Endothelial cell of umbilical vein (primary cell): ENCODE data around the gene RBKS. TPM values are rescaled to one million over a fixed set of nuclear protein-coding genes. Genes with fewer than 3 reads are reported as not detected.

Experiments
- BruUV-seq: library from RNA; stranded (reverse); fragments of 400-500 nt; replicated peaks from 2 replicates; lab custom pipeline; 2021; lab: Mats Ljungman, UMichigan
- CTCF ChIA-PET: fragments of 300-600, 350-600 bp; sonication (Branson Sonifier 250); formaldehyde crosslinking; loops from one replicate; lab custom pipeline; 2021; ENCODE audit warnings: antibody characterized with exemption, inconsistent platforms; lab: Charles Lee
- POLR2A ChIA-PET: fragments of 300-600, 350-600 bp; sonication (Branson Sonifier 250); formaldehyde crosslinking; loops from one replicate; lab custom pipeline; 2021; ENCODE audit warnings: antibody characterized with exemption, inconsistent platforms; lab: Charles Lee
- DNase-seq: peaks from one replicate; pipeline ENCODE4 v3.0.0-alpha.2; 2011; ENCODE audit warnings: low read depth, low spot score
- FAIRE-seq: peaks from 2 replicates; lab custom pipeline; 2011; peaks lifted over from hg19 to GRCh38; lab: Jason Lieb, UNC
- H2AFZ ChIP-seq: 2 replicates; pipeline ENCODE4 v1.6.0; 2012; ENCODE audit warnings: low read depth, low read length, control low read depth, inconsistent platforms
- H3K27ac ChIP-seq: 2 replicates; pipeline ENCODE4 v1.5.1; 2011; ENCODE audit warnings: low read depth, mild to moderate bottlenecking, control low read depth, low read length, moderate library complexity; ENCODE audit not compliant: insufficient read depth
- H3K27me3 ChIP-seq, 2 experiments: 2 replicates each; pipeline versions ENCODE4 v1.6.0 to v1.6.1; 2011; ENCODE audit warnings: low read length in 2 of 2, mixed read lengths in 1 of 2; ENCODE audit not compliant: control insufficient read depth in 2 of 2, insufficient read depth in 2 of 2
- H3K36me3 ChIP-seq, 2 experiments: 2 replicates in 1 of 2; 3 replicates in 1 of 2; pipeline ENCODE4 v1.5.1; 2011; ENCODE audit warnings: low read length in 2 of 2, mild to moderate bottlenecking in 1 of 2, moderate library complexity in 1 of 2; ENCODE audit not compliant: control insufficient read depth in 2 of 2, insufficient read depth in 2 of 2; ENCODE audit errors: extremely low read depth in 1 of 2
- H3K4me1 ChIP-seq: 3 replicates; pipeline ENCODE4 v1.5.1; 2011; ENCODE audit warnings: mild to moderate bottlenecking, low read length; ENCODE audit not compliant: control insufficient read depth, insufficient read depth; ENCODE audit errors: extremely low read depth
- H3K4me2 ChIP-seq: 2 replicates; pipeline ENCODE4 v1.6.1; 2011; ENCODE audit warnings: low read length, control low read depth, mixed read lengths; ENCODE audit not compliant: insufficient read depth
- H3K4me3 ChIP-seq, 3 experiments: fragments of 200-600 bp in 1 of 3; sonication (generic), shearing (Covaris generic) in 1 of 3; replicated peaks in 1 of 3; 2 replicates each; pipeline ENCODE4 v1.5.1; 2011 to 2016; ENCODE audit warnings: control low read depth in 3 of 3, low read length in 3 of 3, mild to moderate bottlenecking in 2 of 3, inconsistent platforms in 1 of 3, low read depth in 1 of 3, moderate library complexity in 1 of 3; ENCODE audit not compliant: insufficient read depth in 1 of 3
- H3K79me2 ChIP-seq: 2 replicates; pipeline ENCODE4 v1.6.0; 2012; ENCODE audit warnings: low read length, inconsistent platforms; ENCODE audit not compliant: control insufficient read depth, insufficient read depth
- H3K9ac ChIP-seq: replicated peaks from 2 replicates; pipeline ENCODE3; 2011; ENCODE audit warnings: low read length, control low read depth; ENCODE audit not compliant: insufficient read depth; ENCODE audit errors: extremely low read depth
- H3K9me1 ChIP-seq: replicated peaks from 3 replicates; pipeline ENCODE4 v1.6.0; 2011; ENCODE audit warnings: mild to moderate bottlenecking, low read length; ENCODE audit not compliant: control insufficient read depth, insufficient read depth; ENCODE audit errors: extremely low read depth
- H3K9me3 ChIP-seq: replicated peaks from 2 replicates; pipeline ENCODE4 v1.5.1; 2012; ENCODE audit warnings: low read length, inconsistent platforms; ENCODE audit not compliant: control insufficient read depth, insufficient read depth
- H4K20me1 ChIP-seq: replicated peaks from 2 replicates; pipeline ENCODE3; 2011; ENCODE audit warnings: mild to moderate bottlenecking, low read length; ENCODE audit not compliant: control insufficient read depth, insufficient read depth; ENCODE audit errors: extremely low read depth
- CTCF ChIP-seq, 2 donors: IDR thresholded peaks; 1 replicate in 1 of 2; 2 replicates in 1 of 2; pipeline ENCODE4 v1.5.1; 2011; ENCODE audit warnings: low read length in 2 of 2, mild to moderate bottlenecking in 2 of 2, moderate library complexity in 2 of 2, control low read depth in 1 of 2, inconsistent platforms in 1 of 2, low read depth in 1 of 2; ENCODE audit not compliant: insufficient read depth in 1 of 2; ENCODE audit errors: extremely low read depth in 1 of 2
- EZH2 ChIP-seq: IDR thresholded peaks from 2 replicates; pipeline ENCODE4 v1.6.1; 2012; ENCODE audit warnings: borderline replicate concordance, low read depth, mild to moderate bottlenecking, moderate library complexity, low read length, inconsistent platforms; ENCODE audit not compliant: severe bottlenecking
- FOS ChIP-seq: IDR thresholded peaks from 2 replicates; pipeline ENCODE4 v1.6.1; 2011; ENCODE audit warnings: mild to moderate bottlenecking, low read length, moderate library complexity, borderline replicate concordance; ENCODE audit not compliant: insufficient read depth
- GATA2 ChIP-seq: IDR thresholded peaks from 2 replicates; pipeline ENCODE4 v1.7.0; 2011; ENCODE audit warnings: low read depth, mild to moderate bottlenecking, moderate library complexity, mixed read lengths, low read length; ENCODE audit not compliant: insufficient read length, insufficient read depth
- JUN ChIP-seq: IDR thresholded peaks from 2 replicates; pipeline ENCODE4 v1.6.1; 2011; ENCODE audit warnings: borderline replicate concordance, low read depth; ENCODE audit not compliant: insufficient read length, insufficient read depth
- MAX ChIP-seq: IDR thresholded peaks from 2 replicates; pipeline ENCODE4 v1.6.1; 2011; ENCODE audit not compliant: insufficient read depth, insufficient read length
- MYC ChIP-seq: IDR thresholded peaks from one replicate; pipeline ENCODE4 v1.6.1; 2011; ENCODE audit warnings: mild to moderate bottlenecking, low read depth, low read length
- POLR2A ChIP-seq: IDR thresholded peaks from 2 replicates; pipeline ENCODE4 v1.6.1; 2012; ENCODE audit warnings: low read depth, mild to moderate bottlenecking, control low read depth, low read length
- POLR2AphosphoS5 ChIP-seq: IDR thresholded peaks from 2 replicates; pipeline ENCODE4 v1.6.1; 2012; ENCODE audit warnings: low read depth, mild to moderate bottlenecking, control low read depth, low read length, moderate library complexity; ENCODE audit not compliant: insufficient read depth
- dilution Hi-C: fragments of 300-500 bp; cut with MboI; formaldehyde crosslinking; loops from one replicate; pipeline ENCODE4 v1.15.0; 2019; ENCODE audit warnings: low sequenced_read_pairs; ENCODE audit not compliant: extremely low pct_ligation_motif_present
- intact Hi-C: fragments of 100-400 bp; cut with micrococcal nuclease; formaldehyde crosslinking; loops from one replicate; pipeline ENCODE4 v1.10.0; 2022
- polyA plus RNA-seq, 4 experiments: library from polyadenylated mRNA; depleted of rRNA in 3 of 4; stranded (reverse) in 3 of 4; unstranded in 1 of 4; fragments of >200 nt; gene quantifications; 2 replicates each; pipeline versions ENCODE4 v1.2.1 to v1.2.3, GENCODE V29; 2011 to 2012; ENCODE audit warnings: missing spikeins in 1 of 4
- total RNA-seq: library from RNA; stranded (reverse); gene quantifications from 2 replicates; pipeline ENCODE4 v1.2.3, GENCODE V29; 2021

RBKS gene
- total and polyA plus RNA-seq, 2 donors (not counting 3 experiments of a cell fraction or from before 2014, with no cell fraction given) = 0.64 to 1.8 TPM

- Histone ChIP-seq H3K4me3 (no peak overlapping the region), H3K9me3 (no peaks in the 10 kb centered on the region), H3K9me1 (no peaks in the 10 kb centered on the region), H2AFZ (no peak overlapping the region), H3K36me3 (no peaks in the 10 kb centered on the region), H4K20me1 (no peaks in the 10 kb centered on the region), H3K9ac (no peak overlapping the region), H3K27me3 (no peaks in the 10 kb centered on the region), H3K79me2 (peaks cover 22% of the 10 kb centered on the region), H3K27ac (no peak overlapping the region), H3K4me1 (peaks cover 21% of the 10 kb centered on the region), H3K4me2 (no peak overlapping the region)
- TF ChIP-seq POLR2AphosphoS5 (no peak), CTCF (IDR thresholded peaks at IDR 0.05; ENCODE audit: extremely low read depth in 1 of 2, insufficient read depth in 1 of 2, low read depth in 1 of 2, low read length in 2 of 2) (no peak), JUN (no peak), GATA2 (no peak), MYC (no peak), MAX (no peak), EZH2 (no peak), POLR2A (no peak), FOS (no peak)
- BruUV-seq = no TSS peak
- FAIRE-seq (no peak), DNase-seq (no peak)
- dilution Hi-C loops (no loop called here), intact Hi-C loops (no loop called here)
- CTCF ChIA-PET = no interaction called here
- POLR2A ChIA-PET = no interaction called here
Observed at GRCh38 chr2:27781496-27781895, 108.7 kb downstream of the RBKS start.
